ENCODE results near the gene SLX9. TPM values are rescaled to one million over a fixed set of nuclear protein-coding genes. Genes with fewer than 3 reads are reported as not detected.

The SLX9 gene
- total and polyA plus RNA-seq, 2 donors (not counting 3 experiments of a cell fraction or from before 2014, with no cell fraction given) = 27.0 to 50.6 TPM

- no peak overlapping the region for H3K9ac ChIP-seq (replicated peaks; ENCODE audit: extremely low read depth, insufficient read depth, low read length)
- CTCF ChIA-PET = no interaction called here
Measured at GRCh38 chr21:44890338-44890931, 49.4 kb upstream of the SLX9 start.

More at GRCh38 chr21:44890338-44890931, 49.4 kb upstream of the SLX9 start:
- no peak for DNase-seq (ENCODE audit: low read depth, low spot score)
- POLR2A ChIA-PET = no interaction called here
- H3K4me2 ChIP-seq (ENCODE audit: insufficient read depth, low read length) = no peak overlapping the region
- TF ChIP-seq MAX (IDR thresholded peaks at IDR 0.05; ENCODE audit: insufficient read depth, insufficient read length) (no peak), FOS (IDR thresholded peaks at IDR 0.05; ENCODE audit: borderline replicate concordance, insufficient read depth, low read length) (no peak), JUN (IDR thresholded peaks at IDR 0.05; ENCODE audit: borderline replicate concordance, insufficient read depth, insufficient read length, low read depth) (no peak), POLR2AphosphoS5 (IDR thresholded peaks at IDR 0.05; ENCODE audit: insufficient read depth, low read depth, low read length) (no peak), MYC (IDR thresholded peaks at IDR 0.05; ENCODE audit: low read depth, low read length) (no peak), CTCF (IDR thresholded peaks at IDR 0.05; ENCODE audit: extremely low read depth in 1 of 2, insufficient read depth in 1 of 2, low read depth in 1 of 2, low read length in 2 of 2) (no peak), EZH2 (IDR thresholded peaks at IDR 0.05; ENCODE audit: borderline replicate concordance, low read depth, low read length, severe bottlenecking) (no peak), GATA2 (IDR thresholded peaks at IDR 0.05; ENCODE audit: insufficient read depth, insufficient read length, low read depth, low read length) (no peak), POLR2A (IDR thresholded peaks at IDR 0.05; ENCODE audit: low read depth, low read length) (no peak)
- no peak overlapping the region for H3K27ac ChIP-seq (ENCODE audit: insufficient read depth, low read depth, low read length)
- no peaks in the 10 kb centered on the region for H3K36me3 ChIP-seq (ENCODE audit: control insufficient read depth in 2 of 2, extremely low read depth in 1 of 2, insufficient read depth in 2 of 2, low read length in 2 of 2)
- no peaks in the 10 kb centered on the region for H3K79me2 ChIP-seq (ENCODE audit: control insufficient read depth, insufficient read depth, low read length)
- H3K4me1 ChIP-seq (ENCODE audit: control insufficient read depth, extremely low read depth, insufficient read depth, low read length) = no peaks in the 10 kb centered on the region
- no peaks in the 10 kb centered on the region for H3K9me3 ChIP-seq (replicated peaks; ENCODE audit: control insufficient read depth, insufficient read depth, low read length)
- no peak for FAIRE-seq
- no peaks in the 10 kb centered on the region for H3K9me1 ChIP-seq (replicated peaks; ENCODE audit: control insufficient read depth, extremely low read depth, insufficient read depth, low read length)
- BruUV-seq (replicated peaks) = no TSS peak
- dilution Hi-C loops (cut with MboI; ENCODE audit: extremely low pct_ligation_motif_present, low sequenced_read_pairs) = no loop called here
- no peak overlapping the region for H3K4me3 ChIP-seq (replicated peaks in 1 of 3; ENCODE audit: insufficient read depth in 1 of 3, low read depth in 1 of 3, low read length in 3 of 3)
- H4K20me1 ChIP-seq (replicated peaks; ENCODE audit: control insufficient read depth, extremely low read depth, insufficient read depth, low read length) = no peaks in the 10 kb centered on the region
- no peaks in the 10 kb centered on the region for H3K27me3 ChIP-seq (ENCODE audit: control insufficient read depth in 2 of 2, insufficient read depth in 2 of 2, low read length in 2 of 2)
- intact Hi-C loops (cut with micrococcal nuclease) = no loop called here
- H2AFZ ChIP-seq (ENCODE audit: low read depth, low read length) = no peak overlapping the region

All from endothelial cell of umbilical vein (primary cell).